Pons (tissue), 1 donor: Measurements from ENCODE around the gene BMP6.
A peak's percentile ranks its signal among the peaks of the same experiment; 100 is the strongest.
"Not testable (repeated sequence)": the region's sequence is repeated elsewhere in the genome, so short reads cannot be mapped to it uniquely, and the experiment has no call there.

Experiments used
- DNase-seq: peaks from one replicate; pipeline ENCODE4 v3.0.0-alpha.2; 2016; ENCODE audit warnings: low spot score

The BMP6 gene

GRCh38 chr6:7794509-7794908, 68.6 kb downstream of the BMP6 start:
- DNase-seq = no peak

DNA sequence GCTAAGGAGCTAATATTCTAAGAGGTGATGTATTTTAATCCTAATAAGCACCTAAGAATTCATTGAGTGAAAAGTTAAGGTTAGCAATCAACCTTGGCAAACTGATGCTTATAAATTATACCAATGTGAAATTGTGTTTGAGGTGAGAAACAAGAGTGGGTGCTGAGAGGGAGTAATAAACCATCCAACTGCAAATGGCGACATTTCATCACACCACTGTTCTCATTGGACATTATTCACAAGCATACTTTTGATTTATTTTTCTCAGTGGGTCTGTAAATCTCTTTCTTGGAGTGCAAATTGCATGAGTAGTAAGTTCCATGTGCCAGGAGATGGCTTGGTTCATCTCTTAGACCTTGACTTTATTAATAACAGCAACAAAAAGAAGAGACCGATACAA, 71.5 kb downstream of the BMP6 start:
- DNase-seq = no peak

GRCh38 chr6:7798751-7799150, 72.9 kb downstream of the BMP6 start:
- no peak for DNase-seq

DNA sequence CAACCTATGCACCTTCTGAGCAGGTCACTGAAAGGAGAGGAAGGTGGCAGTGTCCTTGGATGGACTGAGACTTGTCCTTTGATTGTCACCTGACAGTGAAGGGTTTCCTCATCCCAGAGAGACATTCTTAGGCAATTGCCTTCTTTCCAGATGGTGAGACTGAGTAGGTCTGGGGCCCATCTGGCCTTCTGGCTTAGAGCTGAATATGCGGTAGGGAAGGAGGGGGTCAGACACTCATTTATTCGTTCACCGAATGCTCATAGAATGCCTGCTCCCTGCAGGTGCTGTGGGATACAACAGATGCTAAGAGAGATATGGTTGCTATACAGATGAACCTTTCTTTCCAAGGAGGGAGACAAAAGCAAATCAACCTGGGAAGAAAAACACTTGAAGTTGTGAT, 76.8 kb downstream of the BMP6 start:
- peak; percentile 6 for DNase-seq

DNA sequence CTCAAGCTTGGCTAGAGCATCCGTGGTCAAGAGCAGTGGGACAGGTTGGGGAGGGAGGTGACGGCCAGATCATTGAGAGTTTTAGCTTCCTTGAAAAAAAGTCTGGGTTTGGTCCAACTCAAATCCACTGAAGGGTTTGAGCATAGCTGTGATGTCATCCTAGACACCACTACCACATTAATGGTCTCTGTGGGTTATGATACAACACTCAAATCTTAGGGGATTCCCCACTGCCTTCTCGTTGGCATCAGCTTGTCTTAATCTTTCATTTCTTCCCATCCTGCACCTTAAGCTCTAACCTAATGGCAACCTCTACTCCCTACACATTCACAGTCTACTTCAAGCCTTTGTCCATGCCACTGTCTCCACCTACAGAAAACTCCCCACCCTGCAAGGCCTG, 77.3 kb downstream of the BMP6 start:
- no peak for DNase-seq

- no peak for DNase-seq
Observed at GRCh38 chr6:7805078-7805849, 79.4 kb downstream of the BMP6 start.

GRCh38 chr6:7805850-7806214, 79.9 kb downstream of the BMP6 start:
- no peak for DNase-seq

DNA sequence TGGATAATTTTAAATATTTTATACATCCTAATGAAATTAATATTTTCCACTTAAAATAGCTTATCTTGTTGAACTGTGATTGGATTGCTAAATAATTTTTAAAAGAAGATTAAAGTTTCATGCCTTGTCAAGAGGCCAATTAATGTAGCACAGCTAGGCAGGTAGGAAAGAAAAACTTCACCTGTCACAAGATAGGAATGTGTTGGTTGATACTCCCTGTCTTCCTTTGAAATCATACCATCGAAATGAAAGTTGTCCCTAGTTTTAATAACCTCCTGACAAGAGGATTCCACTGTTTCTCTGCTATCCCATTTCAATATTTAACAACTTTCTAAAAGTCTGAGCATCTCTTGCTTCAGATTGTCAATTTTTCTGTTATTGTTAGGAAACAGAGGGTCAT, 80.8 kb downstream of the BMP6 start:
- DNase-seq = no peak

GRCh38 chr6:7809346-7809745, 83.4 kb downstream of the BMP6 start:
- no peak for DNase-seq

DNA sequence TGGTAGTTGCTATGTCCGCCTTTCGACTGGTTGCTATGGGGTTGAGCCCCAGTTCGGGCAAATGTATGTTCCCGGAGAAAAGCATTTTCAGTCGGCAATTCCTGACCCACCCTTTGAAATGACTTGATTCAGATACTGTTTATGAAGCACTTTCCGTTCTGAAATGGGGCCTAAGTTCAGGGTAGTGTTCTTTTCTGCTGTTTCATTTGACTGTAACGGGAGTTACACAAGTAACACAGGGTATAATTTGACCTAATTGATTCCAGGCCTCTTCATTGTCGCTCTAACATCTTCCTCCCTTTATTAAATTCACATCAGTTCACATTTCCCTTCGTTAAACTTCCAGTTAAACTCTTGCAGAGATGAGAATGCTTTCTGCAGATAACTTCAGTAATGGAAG, 85.5 kb downstream of the BMP6 start:
- no peak for DNase-seq

- no peak for DNase-seq
Observed at GRCh38 chr6:7812623-7813022, 86.7 kb downstream of the BMP6 start.

GRCh38 chr6:7813193-7813592, 87.3 kb downstream of the BMP6 start:
- DNase-seq = no peak

GRCh38 chr6:7813704-7814103, 87.8 kb downstream of the BMP6 start:
- DNase-seq = no peak

GRCh38 chr6:7815716-7816115, 89.8 kb downstream of the BMP6 start:
- DNase-seq = no peak

DNA sequence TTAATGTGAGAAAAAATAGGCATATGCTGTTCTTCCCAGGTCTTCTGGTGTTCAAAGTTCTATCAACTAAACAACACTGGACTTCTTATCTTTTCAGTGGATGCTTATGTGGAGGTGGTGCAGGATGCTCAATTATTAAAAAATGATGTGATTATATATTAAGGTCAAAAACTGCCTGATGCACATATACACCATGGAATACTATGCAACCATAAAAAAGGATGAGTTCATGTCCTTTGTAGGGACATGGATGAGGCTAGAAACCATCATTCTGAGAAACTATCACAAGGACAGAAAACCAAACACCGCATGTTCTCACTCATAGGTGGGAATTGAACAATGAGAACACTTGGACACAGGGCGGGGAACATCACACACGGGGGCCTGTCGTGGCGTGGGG, 91.3 kb downstream of the BMP6 start:
- not testable (repeated sequence) for DNase-seq

DNA sequence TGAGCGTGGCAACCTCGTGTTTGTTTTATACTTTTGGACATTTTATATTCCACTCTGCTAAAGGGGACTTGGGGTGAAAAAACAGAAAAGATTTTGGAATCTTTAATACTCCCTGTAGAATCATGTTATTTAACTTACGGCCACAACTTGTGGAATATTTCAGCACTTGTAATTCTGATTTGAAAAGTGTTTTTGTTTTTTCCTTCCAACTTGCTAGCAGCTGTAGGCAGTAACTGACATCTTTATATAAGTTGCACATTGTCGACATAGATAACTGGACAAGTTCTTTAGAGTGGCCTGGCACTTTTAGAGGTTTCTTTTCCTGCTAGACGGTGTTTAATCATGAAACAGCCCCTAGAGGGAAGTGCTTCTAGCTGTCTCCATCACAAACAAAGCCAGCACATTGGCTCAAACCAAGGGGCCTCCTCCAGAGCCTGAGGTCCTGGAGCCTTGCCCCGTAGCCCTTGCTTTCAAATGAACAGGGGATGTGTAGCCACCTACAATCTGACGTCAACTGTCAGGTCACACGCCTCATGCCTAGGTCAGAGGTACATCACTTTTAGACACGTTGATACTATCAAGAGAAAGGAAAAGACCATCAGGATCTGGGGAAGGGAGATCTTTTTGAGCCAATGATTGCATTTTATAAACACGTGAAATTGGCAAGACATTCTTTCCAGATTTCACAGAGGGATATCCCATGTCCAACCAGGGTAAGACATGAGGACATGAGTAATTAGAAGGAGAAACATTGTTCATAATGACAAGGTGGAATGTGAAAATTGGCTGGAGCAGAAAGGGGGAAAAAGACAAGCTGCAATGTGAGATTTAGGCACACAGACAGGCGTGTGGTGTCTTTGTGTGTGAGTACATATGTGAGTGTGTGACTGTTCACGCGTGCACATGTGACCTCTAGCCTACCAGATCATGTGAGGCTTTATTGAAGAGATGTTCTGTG, 92.6 kb downstream of the BMP6 start:
- no peak for DNase-seq

GRCh38 chr6:7819431-7820015, 93.6 kb downstream of the BMP6 start:
- no peak for DNase-seq

DNA sequence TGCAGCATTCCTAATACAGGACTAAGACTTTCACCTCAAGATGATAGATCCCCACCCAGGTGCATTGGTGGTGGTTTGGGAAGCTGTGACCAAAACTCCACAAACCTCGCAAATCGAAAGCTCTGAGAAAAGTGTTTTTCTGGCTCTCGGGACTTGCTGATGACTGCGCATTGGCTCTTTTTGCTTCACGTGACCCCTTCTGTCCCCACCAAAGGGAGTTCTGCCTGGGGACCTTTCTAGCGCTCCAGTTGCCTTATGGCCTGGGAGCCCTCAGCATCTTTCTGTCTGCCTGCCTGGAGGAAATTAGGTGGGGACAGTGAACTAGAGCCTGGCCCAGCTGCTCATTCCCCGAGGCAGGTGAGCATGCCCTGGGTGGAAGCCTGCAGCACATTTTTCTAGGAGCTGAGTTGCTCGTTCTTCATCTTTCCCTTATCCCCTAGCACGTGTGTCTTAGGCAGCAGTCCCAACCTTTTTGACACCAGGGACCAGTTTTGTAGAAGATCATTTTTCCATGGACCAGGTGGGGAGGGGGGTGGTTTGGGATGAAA, 94.5 kb downstream of the BMP6 start:
- no peak for DNase-seq

GRCh38 chr6:7821426-7821825, 95.5 kb downstream of the BMP6 start:
- DNase-seq = no peak

GRCh38 chr6:7823552-7823951, 97.7 kb downstream of the BMP6 start:
- DNase-seq = no peak

DNA sequence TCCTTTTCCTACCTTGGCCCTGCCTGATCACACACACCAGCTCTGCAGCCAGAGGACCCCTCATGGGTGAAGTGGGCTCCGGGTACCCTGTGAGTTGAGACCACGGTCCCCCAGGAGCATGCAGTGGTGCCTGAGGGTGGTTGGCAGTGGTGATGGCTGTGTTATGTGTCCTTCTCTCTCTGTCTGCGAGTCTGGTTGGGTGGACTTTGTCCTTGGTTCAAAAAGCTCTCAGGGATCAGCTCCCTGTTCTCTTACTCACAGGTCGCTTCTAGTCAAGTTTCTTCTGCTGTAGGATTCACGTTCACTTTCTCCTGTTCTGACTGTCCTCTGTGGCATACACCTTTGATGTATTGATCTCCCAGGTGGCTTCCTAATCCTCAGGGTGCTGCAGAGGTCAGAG, 100.1 kb downstream of the BMP6 start:
- DNase-seq = no peak

DNA sequence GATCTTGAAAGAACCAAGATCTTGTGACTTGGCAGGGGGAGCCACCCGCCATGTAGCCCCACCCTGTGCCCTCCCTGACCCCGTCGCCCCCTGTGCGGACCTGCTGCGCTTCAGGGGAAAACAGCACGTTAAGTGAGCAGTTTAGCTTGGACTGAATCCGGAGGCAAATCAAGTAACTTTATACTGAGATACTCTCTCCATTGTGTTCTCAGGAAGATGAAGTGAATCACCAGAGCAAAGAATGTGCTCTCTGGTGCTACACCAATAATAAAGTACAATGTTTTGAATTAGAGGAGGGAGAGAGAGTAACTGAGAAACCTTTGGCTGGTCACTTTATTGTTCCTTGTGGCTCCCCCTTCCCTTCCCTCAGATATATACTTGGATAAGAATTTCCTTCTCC, 101.2 kb downstream of the BMP6 start:
- no peak for DNase-seq

DNA sequence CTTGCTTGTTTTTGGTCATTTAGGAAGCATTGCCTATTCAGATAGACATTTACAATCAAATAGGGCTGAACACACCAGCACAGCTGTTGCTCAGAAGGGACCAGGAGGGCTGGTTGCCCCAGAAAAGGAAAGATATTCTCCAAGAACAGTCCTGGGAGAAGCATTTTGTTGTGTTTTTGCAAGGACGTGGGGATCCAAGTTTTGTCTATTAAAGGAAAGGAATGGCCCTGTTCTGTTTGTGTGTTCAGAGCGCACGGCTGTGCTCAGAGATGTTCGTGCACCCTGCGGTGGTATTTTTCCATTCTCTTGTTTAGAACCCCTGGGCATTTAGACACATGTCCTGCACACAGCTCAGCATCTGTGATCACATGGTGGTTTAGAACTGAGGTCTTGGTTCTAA, 102.2 kb downstream of the BMP6 start:
- no peak for DNase-seq
